GM12873 (cell line): ENCODE results near the gene VMO1.

Source experiments
- TF ChIP-seq, protein P1 (sequence below): IDR thresholded peaks from 2 replicates; pipeline ENCODE4 v1.5.1; 2012; ENCODE audit warnings: low read depth, mild to moderate bottlenecking, moderate library complexity, low read length, control low read depth; ENCODE audit not compliant: insufficient read depth; ENCODE audit errors: missing control alignments

VMO1 gene

DNA sequence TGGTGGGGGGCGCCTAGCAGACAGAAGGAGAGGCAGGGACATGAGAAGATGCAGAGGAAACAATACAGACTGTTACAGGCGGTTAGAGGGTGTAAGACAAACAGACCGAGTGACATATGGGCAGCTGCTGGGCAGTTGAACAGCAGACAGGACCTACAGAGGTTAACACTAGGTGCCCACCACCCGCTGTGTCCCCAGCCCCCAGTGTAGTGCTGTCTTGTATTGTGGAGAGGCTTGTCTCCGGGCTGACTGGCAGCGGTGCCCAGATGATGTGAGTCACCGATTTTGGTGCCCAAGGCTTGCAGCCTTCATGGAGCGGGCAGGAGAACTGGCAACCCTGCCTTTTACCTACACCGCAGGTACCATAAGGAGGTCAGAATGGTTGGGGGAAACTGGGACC is 44.0 kb downstream of the VMO1 start:
- TF ChIP-seq, protein P1, sequence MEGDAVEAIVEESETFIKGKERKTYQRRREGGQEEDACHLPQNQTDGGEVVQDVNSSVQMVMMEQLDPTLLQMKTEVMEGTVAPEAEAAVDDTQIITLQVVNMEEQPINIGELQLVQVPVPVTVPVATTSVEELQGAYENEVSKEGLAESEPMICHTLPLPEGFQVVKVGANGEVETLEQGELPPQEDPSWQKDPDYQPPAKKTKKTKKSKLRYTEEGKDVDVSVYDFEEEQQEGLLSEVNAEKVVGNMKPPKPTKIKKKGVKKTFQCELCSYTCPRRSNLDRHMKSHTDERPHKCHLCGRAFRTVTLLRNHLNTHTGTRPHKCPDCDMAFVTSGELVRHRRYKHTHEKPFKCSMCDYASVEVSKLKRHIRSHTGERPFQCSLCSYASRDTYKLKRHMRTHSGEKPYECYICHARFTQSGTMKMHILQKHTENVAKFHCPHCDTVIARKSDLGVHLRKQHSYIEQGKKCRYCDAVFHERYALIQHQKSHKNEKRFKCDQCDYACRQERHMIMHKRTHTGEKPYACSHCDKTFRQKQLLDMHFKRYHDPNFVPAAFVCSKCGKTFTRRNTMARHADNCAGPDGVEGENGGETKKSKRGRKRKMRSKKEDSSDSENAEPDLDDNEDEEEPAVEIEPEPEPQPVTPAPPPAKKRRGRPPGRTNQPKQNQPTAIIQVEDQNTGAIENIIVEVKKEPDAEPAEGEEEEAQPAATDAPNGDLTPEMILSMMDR, result no peak

DNA sequence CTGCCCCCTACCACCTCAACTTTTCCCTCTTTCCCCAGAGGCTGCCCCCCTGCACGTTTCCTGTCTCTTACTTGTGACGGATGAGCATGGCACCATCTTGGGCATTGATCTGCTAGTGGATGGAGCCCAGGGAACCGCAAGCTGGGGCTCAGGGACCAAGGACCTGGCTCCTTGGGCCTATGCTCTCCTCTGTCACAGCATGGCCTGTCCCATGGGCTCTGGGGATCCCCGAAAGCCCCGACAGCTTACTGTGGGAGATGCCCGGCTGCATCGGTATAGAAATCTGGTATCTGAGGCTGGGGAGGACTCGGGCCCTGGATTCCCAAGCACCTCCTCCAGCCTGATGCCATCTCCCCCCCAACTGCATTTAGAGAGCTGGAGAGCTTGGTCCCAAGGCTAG is 44.6 kb downstream of the VMO1 start:
- TF ChIP-seq, protein P1, result no peak

DNA sequence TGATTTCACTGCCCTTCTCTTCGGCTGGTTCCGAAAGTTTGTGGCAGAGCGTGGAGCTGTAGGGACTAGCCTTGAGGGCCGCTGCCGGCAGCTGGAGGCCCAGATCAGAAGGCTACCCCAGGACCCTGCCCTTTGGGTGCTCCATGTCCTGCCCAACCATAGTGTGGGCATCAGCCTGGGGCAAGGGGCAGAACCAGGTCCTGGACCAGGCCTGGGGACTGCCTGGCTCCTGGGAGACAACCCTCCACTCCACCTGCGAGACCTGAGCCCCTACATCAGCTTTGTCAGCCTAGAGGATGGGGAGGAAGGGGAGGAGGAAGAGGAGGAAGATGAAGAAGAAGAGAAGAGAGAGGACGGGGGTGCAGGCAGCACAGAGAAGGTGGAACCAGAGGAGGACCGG is 45.6 kb downstream of the VMO1 start:
- TF ChIP-seq, protein P1, result no peak

DNA sequence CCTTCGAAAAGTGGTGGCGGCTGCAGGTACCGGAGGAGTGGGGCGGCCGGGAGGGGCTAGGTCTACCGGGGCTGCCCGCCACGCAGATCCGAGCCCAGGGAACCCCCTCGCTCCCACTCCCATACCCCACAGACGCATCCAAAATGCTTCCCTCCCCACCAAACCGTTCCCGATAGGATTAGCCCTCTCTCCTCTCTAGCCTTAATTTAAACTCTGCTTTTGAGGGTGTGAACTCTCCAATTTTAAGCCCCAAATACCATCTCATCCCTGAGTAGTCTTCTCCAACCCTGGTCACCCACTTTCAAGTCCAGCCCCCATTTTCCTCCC is 46.2 kb downstream of the VMO1 start:
- TF ChIP-seq, protein P1, result no peak

DNA sequence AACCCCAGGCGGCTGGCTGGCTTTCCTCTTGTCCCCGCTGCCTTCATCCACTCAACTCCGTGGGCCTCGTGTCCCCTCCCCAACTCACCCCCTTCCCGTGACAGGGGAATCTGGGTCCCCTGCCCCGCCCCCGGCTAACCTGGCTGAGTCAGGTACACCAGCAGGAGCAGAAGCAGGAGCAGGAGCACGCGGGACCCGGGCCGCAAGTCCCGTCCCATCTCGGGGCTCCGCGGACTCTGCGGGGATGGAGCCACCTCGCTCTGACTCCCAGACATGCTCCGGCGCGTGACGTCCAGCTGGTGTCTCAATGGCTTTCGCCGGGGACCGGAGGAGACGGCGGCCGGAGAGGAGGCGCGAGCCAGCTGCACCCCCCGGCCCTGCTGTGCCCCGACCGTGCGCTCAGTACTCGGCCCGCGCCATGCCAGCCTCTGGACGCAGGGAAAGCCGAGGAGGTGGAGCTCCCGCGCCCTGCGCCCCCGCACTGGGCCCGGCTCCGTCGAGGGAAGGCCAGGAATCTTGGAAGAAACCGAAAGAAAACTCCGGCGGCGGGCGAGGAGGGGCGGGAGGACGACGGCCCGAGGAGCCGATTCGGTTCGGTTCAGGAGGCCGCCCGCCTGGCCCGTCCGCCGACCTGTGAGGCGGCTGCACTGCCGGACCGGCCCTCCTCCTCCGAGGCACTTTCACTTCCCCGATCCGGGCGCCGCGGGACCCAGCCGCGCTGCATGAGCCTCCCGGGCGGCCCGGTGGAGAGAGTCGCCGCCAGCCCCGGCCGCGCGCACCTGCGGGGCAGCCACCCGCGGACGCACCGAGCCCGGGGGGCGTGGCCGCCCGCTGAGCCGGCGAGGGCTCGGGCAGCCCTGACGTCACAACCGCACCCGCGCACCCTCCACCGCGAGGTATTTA is 46.8 kb downstream of the VMO1 start, which contains the start of the genes CXCL16 and ZMYND15:
Gene CXCL16 (minus strand): TSS at position 807 of the 903 bp plus-strand sequence. CDS start 589 bp downstream, at position 218.
Gene ZMYND15 (plus strand): TSS at position 712 of the 903 bp plus-strand sequence. CDS start 716 bp downstream, outside the sequence.
- TF ChIP-seq, protein P1, result no peak

DNA sequence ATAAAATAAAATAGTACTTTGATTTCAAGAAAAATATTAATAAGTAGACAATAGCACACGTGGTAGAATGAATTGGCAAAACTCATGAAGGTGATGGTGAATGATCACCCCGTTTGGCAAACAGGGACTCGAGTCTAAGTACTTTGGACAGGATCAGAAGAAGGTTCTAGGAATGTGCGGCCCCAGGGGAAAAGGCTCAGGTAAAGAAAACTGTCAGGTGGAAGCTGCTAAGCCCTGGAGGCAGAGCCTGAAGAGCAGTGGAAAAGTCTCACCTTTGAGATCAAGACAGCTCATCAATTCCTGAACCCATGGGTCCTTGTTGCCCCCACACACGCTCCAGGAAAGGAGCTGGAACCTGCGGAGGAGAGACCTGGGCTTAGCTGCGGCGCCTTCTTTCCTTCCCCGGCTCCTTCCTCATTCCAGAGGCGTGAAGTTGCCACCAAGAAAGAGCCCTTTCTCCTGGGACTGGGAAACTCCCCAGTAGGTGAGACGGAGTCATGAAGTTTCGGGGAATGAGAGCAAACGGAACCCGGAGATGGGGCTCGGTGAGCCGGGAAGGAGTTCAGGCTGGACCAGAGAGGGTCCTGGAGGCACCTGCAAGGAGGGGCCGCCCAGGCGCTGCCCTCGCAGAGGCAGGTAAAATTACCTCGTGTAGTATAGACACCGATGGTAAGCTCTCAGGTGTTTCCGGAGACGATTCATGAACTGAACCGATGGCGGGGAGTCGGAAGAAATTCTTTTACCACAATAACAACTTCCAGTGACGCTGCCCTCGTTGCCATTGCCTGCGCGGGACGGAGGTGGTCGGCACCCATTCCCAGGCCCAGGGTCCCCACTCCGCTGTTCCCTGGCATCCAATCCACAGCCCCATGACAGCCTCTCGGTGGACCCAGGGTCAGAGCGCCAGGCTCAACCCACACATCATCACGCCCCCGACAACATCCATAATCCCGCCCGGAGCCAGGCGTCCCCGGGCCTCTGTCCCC is 47.7 kb downstream of the VMO1 start:
- TF ChIP-seq, protein P1, result no peak
